ENCODE results near the gene SUSD6.

Gene SUSD6

GRCh38 chr14:69620981-69621380 is 9.6 kb downstream of the SUSD6 start:
- TF ChIP-seq CTCF (conservative IDR thresholded peaks at IDR 0.05), result no peak
- H3K27ac ChIP-seq, result no peak overlapping the region

- H3K27ac ChIP-seq, result no peak overlapping the region
- no peak for TF ChIP-seq CTCF (conservative IDR thresholded peaks at IDR 0.05)
These were observed 12.7 kb downstream of the SUSD6 start for GRCh38 chr14:69624136-69624535.

GRCh38 chr14:69625299-69626131 is 14.1 kb downstream of the SUSD6 start:
- H3K27ac ChIP-seq, result no peak overlapping the region
- no peak for TF ChIP-seq CTCF (conservative IDR thresholded peaks at IDR 0.05)

- no peak for TF ChIP-seq CTCF (conservative IDR thresholded peaks at IDR 0.05)
- no peak overlapping the region for H3K27ac ChIP-seq
These were observed 14.7 kb downstream of the SUSD6 start for GRCh38 chr14:69626132-69626500.

GRCh38 chr14:69629225-69630127 is 18.1 kb downstream of the SUSD6 start:
- no peak for TF ChIP-seq CTCF (conservative IDR thresholded peaks at IDR 0.05)
- no peak overlapping the region for H3K27ac ChIP-seq

- H3K27ac ChIP-seq, result no peak overlapping the region
These were observed 19.0 kb downstream of the SUSD6 start for GRCh38 chr14:69630360-69630759.

More at GRCh38 chr14:69630360-69630759, 19.0 kb downstream of the SUSD6 start:
- TF ChIP-seq CTCF (conservative IDR thresholded peaks at IDR 0.05), result no peak

Data from VCaP (cell line).